ENCODE results near the gene IL22RA2. TPM values are rescaled to one million over a fixed set of nuclear protein-coding genes. Genes with fewer than 3 reads are reported as not detected.

IL22RA2 gene
- total RNA-seq, 1 experiment from 2014 or later = not detected

GRCh38 chr6:137172734-137173431 is 561 bp downstream of the IL22RA2 start:
- BruUV-seq (replicated peaks) = no TSS peak
- Histone ChIP-seq H3K27me3 (replicated peaks; ENCODE audit: insufficient read depth, low read depth, low read length, poor library complexity) (peaks cover 3% of the 10 kb centered on the region), H3K36me3 (ENCODE audit: insufficient read depth, low read length, poor library complexity, severe bottlenecking) (no peaks in the 10 kb centered on the region), H3K4me3 (ENCODE audit: low read depth, low read length, poor library complexity, severe bottlenecking) (no peak overlapping the region), H3K27ac (ENCODE audit: low read depth, low read length, poor library complexity, severe bottlenecking) (no peak overlapping the region), H3K9me3 (ENCODE audit: low read depth, low read length, poor library complexity, severe bottlenecking) (no peaks in the 10 kb centered on the region), H3K4me1 (ENCODE audit: insufficient read depth, low read length, poor library complexity, severe bottlenecking) (no peaks in the 10 kb centered on the region)
- intact Hi-C loops (cut with micrococcal nuclease; ENCODE audit: unreplicated experiment) = no loop called here
- CTCF ChIA-PET = no interaction called here
- POLR2A ChIA-PET (ENCODE audit: low non-redundant PET) = no interaction called here
- no peak for DNase-seq (ENCODE audit: low spot score)
- TF ChIP-seq, protein P1, sequence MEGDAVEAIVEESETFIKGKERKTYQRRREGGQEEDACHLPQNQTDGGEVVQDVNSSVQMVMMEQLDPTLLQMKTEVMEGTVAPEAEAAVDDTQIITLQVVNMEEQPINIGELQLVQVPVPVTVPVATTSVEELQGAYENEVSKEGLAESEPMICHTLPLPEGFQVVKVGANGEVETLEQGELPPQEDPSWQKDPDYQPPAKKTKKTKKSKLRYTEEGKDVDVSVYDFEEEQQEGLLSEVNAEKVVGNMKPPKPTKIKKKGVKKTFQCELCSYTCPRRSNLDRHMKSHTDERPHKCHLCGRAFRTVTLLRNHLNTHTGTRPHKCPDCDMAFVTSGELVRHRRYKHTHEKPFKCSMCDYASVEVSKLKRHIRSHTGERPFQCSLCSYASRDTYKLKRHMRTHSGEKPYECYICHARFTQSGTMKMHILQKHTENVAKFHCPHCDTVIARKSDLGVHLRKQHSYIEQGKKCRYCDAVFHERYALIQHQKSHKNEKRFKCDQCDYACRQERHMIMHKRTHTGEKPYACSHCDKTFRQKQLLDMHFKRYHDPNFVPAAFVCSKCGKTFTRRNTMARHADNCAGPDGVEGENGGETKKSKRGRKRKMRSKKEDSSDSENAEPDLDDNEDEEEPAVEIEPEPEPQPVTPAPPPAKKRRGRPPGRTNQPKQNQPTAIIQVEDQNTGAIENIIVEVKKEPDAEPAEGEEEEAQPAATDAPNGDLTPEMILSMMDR (conservative IDR thresholded peaks at IDR 0.05; ENCODE audit: low read depth, low read length) = no peak
- no peak for TF ChIP-seq EZH2 (IDR thresholded peaks at IDR 0.05; ENCODE audit: borderline replicate concordance, low read depth, low read length, poor library complexity, severe bottlenecking)

- Histone ChIP-seq H3K9me3 (ENCODE audit: low read depth, low read length, poor library complexity, severe bottlenecking) (no peaks in the 10 kb centered on the region), H3K4me1 (ENCODE audit: insufficient read depth, low read length, poor library complexity, severe bottlenecking) (no peaks in the 10 kb centered on the region), H3K4me3 (ENCODE audit: low read depth, low read length, poor library complexity, severe bottlenecking) (no peak overlapping the region), H3K27ac (ENCODE audit: low read depth, low read length, poor library complexity, severe bottlenecking) (no peak overlapping the region), H3K27me3 (replicated peaks; ENCODE audit: insufficient read depth, low read depth, low read length, poor library complexity) (peaks cover 3% of the 10 kb centered on the region), H3K36me3 (ENCODE audit: insufficient read depth, low read length, poor library complexity, severe bottlenecking) (no peaks in the 10 kb centered on the region)
- POLR2A ChIA-PET (ENCODE audit: low non-redundant PET) = no interaction called here
- CTCF ChIA-PET = no interaction called here
- intact Hi-C loops (cut with micrococcal nuclease; ENCODE audit: unreplicated experiment) = no loop called here
- DNase-seq (ENCODE audit: low spot score) = no peak
- TF ChIP-seq, protein P1 (conservative IDR thresholded peaks at IDR 0.05; ENCODE audit: low read depth, low read length) = no peak
- TF ChIP-seq EZH2 (IDR thresholded peaks at IDR 0.05; ENCODE audit: borderline replicate concordance, low read depth, low read length, poor library complexity, severe bottlenecking) = no peak
- no TSS peak for BruUV-seq (replicated peaks)
Observed at GRCh38 chr6:137171824-137172733, 1.4 kb downstream of the IL22RA2 start.

DNA sequence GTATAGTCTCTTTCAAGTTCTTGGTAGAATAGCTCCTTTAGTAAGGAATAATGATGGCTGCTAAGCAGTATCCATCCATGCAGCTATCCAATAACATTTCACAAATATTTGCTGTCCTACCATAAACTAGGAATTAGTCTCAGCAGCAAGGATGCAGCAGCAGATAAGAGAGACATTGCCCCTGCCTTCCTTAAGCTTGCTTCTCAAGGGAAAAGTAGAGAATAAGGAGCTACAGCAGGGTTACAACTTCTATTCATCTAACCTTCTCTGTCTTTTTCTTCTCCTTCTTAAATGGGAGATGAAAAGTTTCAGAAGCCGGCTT is 2.4 kb downstream of the IL22RA2 start:
- Histone ChIP-seq H3K27ac (ENCODE audit: low read depth, low read length, poor library complexity, severe bottlenecking) (no peak overlapping the region), H3K4me3 (ENCODE audit: low read depth, low read length, poor library complexity, severe bottlenecking) (no peak overlapping the region), H3K4me1 (ENCODE audit: insufficient read depth, low read length, poor library complexity, severe bottlenecking) (no peaks in the 10 kb centered on the region), H3K9me3 (ENCODE audit: low read depth, low read length, poor library complexity, severe bottlenecking) (no peaks in the 10 kb centered on the region), H3K36me3 (ENCODE audit: insufficient read depth, low read length, poor library complexity, severe bottlenecking) (no peaks in the 10 kb centered on the region), H3K27me3 (replicated peaks; ENCODE audit: insufficient read depth, low read depth, low read length, poor library complexity) (peaks cover 3% of the 10 kb centered on the region)
- POLR2A ChIA-PET (ENCODE audit: low non-redundant PET) = no interaction called here
- no peak for DNase-seq (ENCODE audit: low spot score)
- BruUV-seq (replicated peaks) = no TSS peak
- CTCF ChIA-PET = no interaction called here
- TF ChIP-seq EZH2 (IDR thresholded peaks at IDR 0.05; ENCODE audit: borderline replicate concordance, low read depth, low read length, poor library complexity, severe bottlenecking) = no peak
- TF ChIP-seq, protein P1 (conservative IDR thresholded peaks at IDR 0.05; ENCODE audit: low read depth, low read length) = no peak
- intact Hi-C loops (cut with micrococcal nuclease; ENCODE audit: unreplicated experiment) = no loop called here
